Measurements from ENCODE around the gene ASB1.

ASB1 gene

GRCh38 chr2:238494573-238494961 is 67.8 kb downstream of the ASB1 start:
- H3K4me3 ChIP-seq (ENCODE audit: insufficient read depth, low read length, poor library complexity, severe bottlenecking), result no peak overlapping the region
- no peak for TF ChIP-seq EZH2phosphoT487 (conservative IDR thresholded peaks at IDR 0.05; ENCODE audit: low read length)
- no peak for TF ChIP-seq CTCF (IDR thresholded peaks at IDR 0.05; ENCODE audit: insufficient read depth, low read length, poor library complexity, severe bottlenecking)

DNA sequence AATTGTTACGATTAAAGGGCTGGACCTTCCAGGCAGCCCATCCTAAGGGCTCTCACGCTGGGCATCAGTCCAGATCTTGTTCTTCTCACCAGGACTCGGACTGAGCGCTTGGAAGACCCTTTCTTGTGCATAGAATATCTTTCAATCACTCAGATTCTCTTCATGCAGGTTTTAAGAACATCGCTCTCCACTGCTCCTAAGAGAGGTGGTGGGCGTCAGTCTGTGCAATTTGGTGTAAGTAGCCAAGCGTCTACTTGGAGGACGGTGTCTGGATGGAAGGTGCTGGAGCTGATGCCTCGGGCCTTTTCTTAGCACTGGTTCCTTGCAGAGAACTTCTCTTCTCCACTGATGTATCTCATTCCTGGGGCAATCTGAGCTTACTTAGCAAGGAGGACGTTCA is 68.7 kb downstream of the ASB1 start:
- H3K27me3 ChIP-seq (ENCODE audit: low read length), result no peaks in the 10 kb centered on the region
- TF ChIP-seq EZH2phosphoT487 (conservative IDR thresholded peaks at IDR 0.05; ENCODE audit: low read length) (no peak), CTCF (IDR thresholded peaks at IDR 0.05; ENCODE audit: insufficient read depth, low read length, poor library complexity, severe bottlenecking) (no peak)

More at GRCh38 chr2:238494573-238494961, 67.8 kb downstream of the ASB1 start:
- Histone ChIP-seq H3F3A (ENCODE audit: insufficient read depth) (no peaks in the 10 kb centered on the region), H2AFZ (ENCODE audit: low read depth, low read length, severe bottlenecking) (no peak overlapping the region), H4K20me1 (ENCODE audit: low read depth, low read length) (no peaks in the 10 kb centered on the region), H3K9me3 (ENCODE audit: insufficient read depth, low read length) (no peaks in the 10 kb centered on the region), H3K36me3 (ENCODE audit: low read length) (no peaks in the 10 kb centered on the region), H3K9ac (ENCODE audit: low read length) (no peak overlapping the region), H3K4me2 (ENCODE audit: low read depth, low read length, poor library complexity, severe bottlenecking) (no peak overlapping the region), H3K79me2 (ENCODE audit: insufficient read depth, low read length) (no peaks in the 10 kb centered on the region), H3K9me2 (replicated peaks; ENCODE audit: insufficient read depth, low read length) (no peaks in the 10 kb centered on the region), H3K27me3 (ENCODE audit: low read length) (no peaks in the 10 kb centered on the region), H3K27ac (ENCODE audit: low read depth, low read length) (no peak overlapping the region)

GRCh38 chr2:238496756-238497609 is 70.3 kb downstream of the ASB1 start:
- no peaks in the 10 kb centered on the region for H4K20me1 ChIP-seq (ENCODE audit: low read depth, low read length)
- H3K36me3 ChIP-seq (ENCODE audit: low read length), result no peaks in the 10 kb centered on the region
- no peaks in the 10 kb centered on the region for H3K79me2 ChIP-seq (ENCODE audit: insufficient read depth, low read length)
- no peaks in the 10 kb centered on the region for H3K9me2 ChIP-seq (replicated peaks; ENCODE audit: insufficient read depth, low read length)
- H3K9me3 ChIP-seq (ENCODE audit: insufficient read depth, low read length), result no peaks in the 10 kb centered on the region
- H3F3A ChIP-seq (ENCODE audit: insufficient read depth), result no peaks in the 10 kb centered on the region
- no peak overlapping the region for H3K27ac ChIP-seq (ENCODE audit: low read depth, low read length)
- no peak overlapping the region for H3K4me2 ChIP-seq (ENCODE audit: low read depth, low read length, poor library complexity, severe bottlenecking)
- TF ChIP-seq CTCF (IDR thresholded peaks at IDR 0.05; ENCODE audit: insufficient read depth, low read length, poor library complexity, severe bottlenecking), result no peak
- no peak for TF ChIP-seq EZH2phosphoT487 (conservative IDR thresholded peaks at IDR 0.05; ENCODE audit: low read length)
- no peak overlapping the region for H3K9ac ChIP-seq (ENCODE audit: low read length)
- H3K27me3 ChIP-seq (ENCODE audit: low read length), result no peaks in the 10 kb centered on the region
- H3K4me3 ChIP-seq (ENCODE audit: insufficient read depth, low read length, poor library complexity, severe bottlenecking), result no peak overlapping the region
- H2AFZ ChIP-seq (ENCODE audit: low read depth, low read length, severe bottlenecking), result no peak overlapping the region

More for the DNA sequence above, 68.7 kb downstream of the ASB1 start:
- H3K9ac ChIP-seq (ENCODE audit: low read length), result no peak overlapping the region
- H4K20me1 ChIP-seq (ENCODE audit: low read depth, low read length), result no peaks in the 10 kb centered on the region
- H3K4me2 ChIP-seq (ENCODE audit: low read depth, low read length, poor library complexity, severe bottlenecking), result no peak overlapping the region
- H3K79me2 ChIP-seq (ENCODE audit: insufficient read depth, low read length), result no peaks in the 10 kb centered on the region
- H3K9me2 ChIP-seq (replicated peaks; ENCODE audit: insufficient read depth, low read length), result no peaks in the 10 kb centered on the region
- no peaks in the 10 kb centered on the region for H3K9me3 ChIP-seq (ENCODE audit: insufficient read depth, low read length)
- H3K36me3 ChIP-seq (ENCODE audit: low read length), result no peaks in the 10 kb centered on the region
- no peaks in the 10 kb centered on the region for H3F3A ChIP-seq (ENCODE audit: insufficient read depth)
- no peak overlapping the region for H2AFZ ChIP-seq (ENCODE audit: low read depth, low read length, severe bottlenecking)
- H3K27ac ChIP-seq (ENCODE audit: low read depth, low read length), result no peak overlapping the region
- H3K4me3 ChIP-seq (ENCODE audit: insufficient read depth, low read length, poor library complexity, severe bottlenecking), result no peak overlapping the region

All from SU-DHL-6 (cell line).